HepG2 (cell line): Measurements from ENCODE around the gene FNBP1L. TPM values are rescaled to one million over a fixed set of nuclear protein-coding genes. Genes with fewer than 3 reads are reported as not detected.
A peak's percentile ranks its signal among the peaks of the same experiment; 100 is the strongest.

Experiments used
- CCDC6 ChIP-seq: sonication (generic); formaldehyde crosslinking; IDR thresholded peaks from 2 replicates; pipeline ENCODE4 v1.8.1; 2022; ENCODE audit warnings: mild to moderate bottlenecking, missing genetic modification reagents, moderate library complexity
- FOSL1 ChIP-seq: sonication (generic); formaldehyde crosslinking; IDR thresholded peaks from 2 replicates; pipeline ENCODE4 v1.9.0; 2021; ENCODE audit warnings: missing genetic modification reagents, borderline replicate concordance
- GFI1 ChIP-seq: sonication (generic); formaldehyde crosslinking; IDR thresholded peaks from 2 replicates; pipeline ENCODE4 v1.5.0; 2020; ENCODE audit warnings: missing genetic modification reagents, mild to moderate bottlenecking, borderline replicate concordance
- GPN1 ChIP-seq: sonication (generic); formaldehyde crosslinking; IDR thresholded peaks from 2 replicates; pipeline ENCODE4 v1.5.1; 2020; ENCODE audit warnings: missing genetic modification reagents, borderline replicate concordance
- GZF1 ChIP-seq: sonication (generic); formaldehyde crosslinking; IDR thresholded peaks from 2 replicates; pipeline ENCODE4 v1.5.1; 2020; ENCODE audit warnings: mild to moderate bottlenecking, missing genetic modification reagents
- IRF9 ChIP-seq: sonication (generic); formaldehyde crosslinking; IDR thresholded peaks from 2 replicates; pipeline ENCODE4 v1.8.0; 2022; ENCODE audit warnings: missing genetic modification reagents, mild to moderate bottlenecking, borderline replicate concordance
- JARID2 ChIP-seq: sonication (generic); formaldehyde crosslinking; IDR thresholded peaks from 2 replicates; pipeline ENCODE4 v1.8.1; 2023; ENCODE audit warnings: missing genetic modification reagents, inconsistent platforms; ENCODE audit not compliant: insufficient replicate concordance
- KDM5B ChIP-seq: sonication (generic); formaldehyde crosslinking; IDR thresholded peaks from 2 replicates; pipeline ENCODE4 v1.4.0; 2020; ENCODE audit warnings: missing genetic modification reagents, mild to moderate bottlenecking, borderline replicate concordance
- MEIS1 ChIP-seq: sonication (generic); formaldehyde crosslinking; IDR thresholded peaks from 2 replicates; pipeline ENCODE4 v1.9.0; 2021; ENCODE audit warnings: mild to moderate bottlenecking, missing genetic modification reagents, moderate library complexity, borderline replicate concordance
- MLLT10 ChIP-seq: sonication (generic); formaldehyde crosslinking; IDR thresholded peaks from 2 replicates; pipeline ENCODE4 v1.4.0; 2020; ENCODE audit warnings: missing genetic modification reagents
- PHB2 ChIP-seq: fragments of 450-650 bp; IDR thresholded peaks from 2 replicates; pipeline ENCODE4 v1.6.1; 2018; ENCODE audit not compliant: partially characterized antibody
- PPARG ChIP-seq: conservative IDR thresholded peaks from 2 replicates; pipeline ENCODE4 v1.6.1; 2016; ENCODE audit warnings: missing biosample characterization, missing genetic modification reagents
- SKI ChIP-seq: fragments of 450-650 bp; IDR thresholded peaks from one replicate; pipeline ENCODE4 v1.6.1; 2018; ENCODE audit warnings: mild to moderate bottlenecking; ENCODE audit not compliant: partially characterized antibody
- SYNCRIP ChIP-seq: fragments of 200-400 bp; formaldehyde crosslinking; IDR thresholded peaks from 2 replicates; pipeline ENCODE4 v1.6.1; 2018; ENCODE audit warnings: mild to moderate bottlenecking, low read depth, low read length; ENCODE audit not compliant: insufficient read depth
- TGIF2 ChIP-seq: IDR thresholded peaks from 2 replicates; pipeline ENCODE4 v1.6.1; 2016; ENCODE audit warnings: control low read depth, missing compliant biosample characterization
- THAP11 ChIP-seq: IDR thresholded peaks from 2 replicates; pipeline ENCODE4 v1.6.1; 2016; ENCODE audit warnings: missing biosample characterization, missing genetic modification reagents
- ZNF101 ChIP-seq: sonication (generic); formaldehyde crosslinking; IDR thresholded peaks from 2 replicates; pipeline ENCODE4 v1.4.0; 2020; ENCODE audit warnings: mild to moderate bottlenecking, low read depth, missing genetic modification reagents, borderline replicate concordance
- ZNF441 ChIP-seq: sonication (generic); formaldehyde crosslinking; IDR thresholded peaks from 2 replicates; pipeline ENCODE4 v1.7.0; 2021; ENCODE audit warnings: missing genetic modification reagents, borderline replicate concordance
- ZNF484 ChIP-seq: sonication (generic); formaldehyde crosslinking; IDR thresholded peaks from 2 replicates; pipeline ENCODE4 v1.5.1; 2020; ENCODE audit warnings: mild to moderate bottlenecking, low read depth, missing genetic modification reagents, borderline replicate concordance
- ZNF510 ChIP-seq: sonication (generic); formaldehyde crosslinking; IDR thresholded peaks from 2 replicates; pipeline ENCODE4 v1.4.0; 2020; ENCODE audit warnings: low read depth, mild to moderate bottlenecking, missing genetic modification reagents
- ZNF616 ChIP-seq: sonication (generic); formaldehyde crosslinking; IDR thresholded peaks from 2 replicates; pipeline ENCODE4 v1.5.0; 2020; ENCODE audit warnings: low read depth, mild to moderate bottlenecking, missing genetic modification reagents
- ZNF737 ChIP-seq: sonication (generic); formaldehyde crosslinking; IDR thresholded peaks from 2 replicates; pipeline ENCODE4 v1.5.0; 2020; ENCODE audit warnings: missing genetic modification reagents, mild to moderate bottlenecking, borderline replicate concordance
- ZNF766 ChIP-seq: sonication (generic); formaldehyde crosslinking; IDR thresholded peaks from 2 replicates; pipeline ENCODE4 v1.5.0; 2020; ENCODE audit warnings: missing genetic modification reagents, borderline replicate concordance
- ZNF775 ChIP-seq: sonication (generic); formaldehyde crosslinking; IDR thresholded peaks from 2 replicates; pipeline ENCODE4 v1.4.0; 2020; ENCODE audit warnings: missing genetic modification reagents, mild to moderate bottlenecking, moderate library complexity, borderline replicate concordance
- ZSCAN31 ChIP-seq: sonication (generic); formaldehyde crosslinking; IDR thresholded peaks from 2 replicates; pipeline ENCODE4 v1.5.0; 2020; ENCODE audit warnings: low read depth, mild to moderate bottlenecking, missing genetic modification reagents
- polyA plus RNA-seq, 8 experiments: library from polyadenylated mRNA; depleted of rRNA in 3 of 8; stranded (reverse) in 7 of 8; unstranded in 1 of 8; fragments of >200 nt; fragmentation: Illumina TruSeq in 4 of 8; extraction: Trizol in 4 of 8; gene quantifications; 2 replicates each; pipeline versions ENCODE4 v1.2.1 to v1.2.3, GENCODE V29; 2011 to 2016; ENCODE audit warnings: low read depth in 4 of 8, missing spikeins in 1 of 8, mixed read lengths in 1 of 8; ENCODE audit not compliant: insufficient read depth in 1 of 8
- total RNA-seq, 5 experiments: library from RNA; depleted of rRNA; stranded (reverse); fragments of >200 nt; fragmentation: Illumina TruSeq; extraction: Trizol; gene quantifications; 2 replicates each; pipeline ENCODE4 v1.2.3, GENCODE V29; 2016; ENCODE audit warnings: low read depth in 1 of 5
- TF ChIP-seq, protein P1 (sequence below): sonication (generic); formaldehyde crosslinking; IDR thresholded peaks from 2 replicates; pipeline ENCODE4 v1.5.0; 2020; ENCODE audit warnings: mild to moderate bottlenecking, missing genetic modification reagents, borderline replicate concordance

The FNBP1L gene
- total and polyA plus RNA-seq, 2 of the 13 experiments (the other 11 are each of a cell fraction or from before 2014, with no cell fraction given): 24.1 to 27.1 TPM

DNA sequence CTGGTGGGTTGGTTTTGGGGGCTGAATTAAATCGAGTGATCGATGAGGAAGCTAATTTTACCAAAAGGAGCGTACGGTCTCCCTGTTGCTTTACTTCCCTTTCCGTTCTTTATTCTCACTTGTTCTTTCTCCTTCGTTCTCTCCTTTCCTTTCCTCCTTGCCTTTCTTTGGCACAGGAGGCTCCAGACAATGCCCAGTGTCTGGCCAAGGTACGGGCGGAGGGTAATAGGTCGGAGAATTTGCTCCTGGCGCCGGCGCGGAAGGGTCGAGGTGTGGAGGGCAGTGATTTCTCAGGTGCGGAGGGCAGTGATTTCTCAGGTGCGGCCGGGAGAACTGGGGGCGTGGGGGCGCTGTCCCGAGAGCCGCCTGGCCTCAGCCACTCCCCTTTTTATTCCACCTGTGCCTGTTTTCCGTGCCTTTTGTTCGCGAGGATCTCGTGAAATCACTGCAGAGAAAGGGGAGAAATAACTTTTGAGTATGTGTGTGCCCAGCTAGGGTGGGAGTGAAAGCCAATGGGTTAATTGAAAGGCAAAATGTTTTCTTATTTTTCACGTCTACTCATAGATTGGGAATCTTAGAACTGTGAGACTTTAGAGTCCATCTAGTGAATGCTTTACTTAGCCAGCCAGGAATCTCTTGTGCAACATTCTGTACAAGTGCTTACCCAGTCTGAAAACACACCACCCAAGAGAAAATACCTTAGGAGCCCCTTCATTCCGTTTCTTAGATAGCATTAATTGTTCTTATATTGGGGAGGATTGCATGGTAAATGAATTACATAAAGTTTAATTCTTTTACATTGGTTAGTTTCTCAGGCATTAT, 1.3 kb downstream of the FNBP1L start (continued):
- TF ChIP-seq MEIS1 (CRISPR knock-in tag) (peak; percentile 49; the same call in 1 of the 2 replicates), ZNF766 (CRISPR knock-in tag) (no peak), GZF1 (CRISPR knock-in tag) (no peak), JARID2 (no peak), TGIF2 (CRISPR knock-in tag) (no peak), KDM5B (CRISPR knock-in tag) (no peak), ZNF775 (CRISPR knock-in tag) (peak; percentile 98; the same call in 1 of the 2 replicates), ZNF441 (no peak), SYNCRIP (no peak), GPN1 (CRISPR knock-in tag) (no peak), IRF9 (CRISPR knock-in tag) (no peak), ZSCAN31 (CRISPR knock-in tag) (no peak; the same call in 1 of the 2 replicates), ZNF484 (no peak), GFI1 (CRISPR knock-in tag) (peak; percentile 100), ZNF737 (CRISPR knock-in tag) (no peak), ZNF510 (0 out of 2 replicates have a peak, but pooled peaks have one; percentile 44), THAP11 (CRISPR knock-in tag) (no peak), SKI (no peak), CCDC6 (CRISPR knock-in tag) (no peak), FOSL1 (CRISPR knock-in tag) (no peak), ZNF616 (no peak), MLLT10 (CRISPR knock-in tag) (no peak), PHB2 (no peak), ZNF101 (CRISPR knock-in tag) (no peak), PPARG (no peak)
- TF ChIP-seq, protein P1, sequence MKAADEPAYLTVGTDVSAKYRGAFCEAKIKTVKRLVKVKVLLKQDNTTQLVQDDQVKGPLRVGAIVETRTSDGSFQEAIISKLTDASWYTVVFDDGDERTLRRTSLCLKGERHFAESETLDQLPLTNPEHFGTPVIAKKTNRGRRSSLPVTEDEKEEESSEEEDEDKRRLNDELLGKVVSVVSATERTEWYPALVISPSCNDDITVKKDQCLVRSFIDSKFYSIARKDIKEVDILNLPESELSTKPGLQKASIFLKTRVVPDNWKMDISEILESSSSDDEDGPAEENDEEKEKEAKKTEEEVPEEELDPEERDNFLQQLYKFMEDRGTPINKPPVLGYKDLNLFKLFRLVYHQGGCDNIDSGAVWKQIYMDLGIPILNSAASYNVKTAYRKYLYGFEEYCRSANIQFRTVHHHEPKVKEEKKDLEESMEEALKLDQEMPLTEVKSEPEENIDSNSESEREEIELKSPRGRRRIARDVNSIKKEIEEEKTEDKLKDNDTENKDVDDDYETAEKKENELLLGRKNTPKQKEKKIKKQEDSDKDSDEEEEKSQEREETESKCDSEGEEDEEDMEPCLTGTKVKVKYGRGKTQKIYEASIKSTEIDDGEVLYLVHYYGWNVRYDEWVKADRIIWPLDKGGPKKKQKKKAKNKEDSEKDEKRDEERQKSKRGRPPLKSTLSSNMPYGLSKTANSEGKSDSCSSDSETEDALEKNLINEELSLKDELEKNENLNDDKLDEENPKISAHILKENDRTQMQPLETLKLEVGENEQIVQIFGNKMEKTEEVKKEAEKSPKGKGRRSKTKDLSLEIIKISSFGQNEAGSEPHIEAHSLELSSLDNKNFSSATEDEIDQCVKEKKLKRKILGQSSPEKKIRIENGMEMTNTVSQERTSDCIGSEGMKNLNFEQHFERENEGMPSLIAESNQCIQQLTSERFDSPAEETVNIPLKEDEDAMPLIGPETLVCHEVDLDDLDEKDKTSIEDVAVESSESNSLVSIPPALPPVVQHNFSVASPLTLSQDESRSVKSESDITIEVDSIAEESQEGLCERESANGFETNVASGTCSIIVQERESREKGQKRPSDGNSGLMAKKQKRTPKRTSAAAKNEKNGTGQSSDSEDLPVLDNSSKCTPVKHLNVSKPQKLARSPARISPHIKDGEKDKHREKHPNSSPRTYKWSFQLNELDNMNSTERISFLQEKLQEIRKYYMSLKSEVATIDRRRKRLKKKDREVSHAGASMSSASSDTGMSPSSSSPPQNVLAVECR: no peak
